ENCODE measurements around the gene GTSE1. TPM values are rescaled to one million over a fixed set of nuclear protein-coding genes. Genes with fewer than 3 reads are reported as not detected.
"Not testable (repeated sequence)": the region's sequence is repeated elsewhere in the genome, so short reads cannot be mapped to it uniquely, and the experiment has no call there.

Gene GTSE1
- total and polyA plus RNA-seq, 9 donors: 0.18 to 0.84 (median 0.38) TPM; not detected in 1

DNA sequence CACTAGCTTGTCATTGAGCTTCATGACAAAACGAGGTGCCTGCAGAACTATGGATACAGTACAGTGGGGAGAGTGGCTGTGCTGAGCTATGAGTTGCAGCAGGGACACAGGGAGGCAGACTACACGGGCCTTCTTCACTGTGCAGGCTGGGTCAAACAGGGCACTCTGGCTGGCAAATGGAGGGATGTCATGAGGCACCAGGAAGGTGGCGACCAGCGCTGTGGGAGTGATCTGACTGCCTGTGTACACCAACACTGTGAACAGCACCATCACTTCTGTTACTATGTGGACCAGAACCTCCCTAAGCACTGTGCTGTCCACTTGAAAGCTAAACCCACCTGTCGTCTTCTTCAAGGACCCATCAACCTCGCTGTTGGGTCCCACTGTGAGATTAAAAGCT lies 36.6 kb upstream of the GTSE1 start:
- TF ChIP-seq, protein P1, sequence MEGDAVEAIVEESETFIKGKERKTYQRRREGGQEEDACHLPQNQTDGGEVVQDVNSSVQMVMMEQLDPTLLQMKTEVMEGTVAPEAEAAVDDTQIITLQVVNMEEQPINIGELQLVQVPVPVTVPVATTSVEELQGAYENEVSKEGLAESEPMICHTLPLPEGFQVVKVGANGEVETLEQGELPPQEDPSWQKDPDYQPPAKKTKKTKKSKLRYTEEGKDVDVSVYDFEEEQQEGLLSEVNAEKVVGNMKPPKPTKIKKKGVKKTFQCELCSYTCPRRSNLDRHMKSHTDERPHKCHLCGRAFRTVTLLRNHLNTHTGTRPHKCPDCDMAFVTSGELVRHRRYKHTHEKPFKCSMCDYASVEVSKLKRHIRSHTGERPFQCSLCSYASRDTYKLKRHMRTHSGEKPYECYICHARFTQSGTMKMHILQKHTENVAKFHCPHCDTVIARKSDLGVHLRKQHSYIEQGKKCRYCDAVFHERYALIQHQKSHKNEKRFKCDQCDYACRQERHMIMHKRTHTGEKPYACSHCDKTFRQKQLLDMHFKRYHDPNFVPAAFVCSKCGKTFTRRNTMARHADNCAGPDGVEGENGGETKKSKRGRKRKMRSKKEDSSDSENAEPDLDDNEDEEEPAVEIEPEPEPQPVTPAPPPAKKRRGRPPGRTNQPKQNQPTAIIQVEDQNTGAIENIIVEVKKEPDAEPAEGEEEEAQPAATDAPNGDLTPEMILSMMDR (IDR thresholded peaks at IDR 0.05): no peak
- TF ChIP-seq EP300 (IDR thresholded peaks at IDR 0.05) (no peak), POLR2A (IDR thresholded peaks at IDR 0.05) (no peak)
- H3K27me3 ChIP-seq: no peaks in the 10 kb centered on the region
- H3K9me3 ChIP-seq: no peaks in the 10 kb centered on the region
- H3K4me3 ChIP-seq: no peak overlapping the region
- H3K27ac ChIP-seq: no peak overlapping the region
- intact Hi-C loops (cut with DNase I): loop anchor here in 1 of 4 donors (10.0 kb wide), 1 partner anchor 135 kb away; no protein-coding TSS in a partner anchor
- H3K36me3 ChIP-seq: no peaks in the 10 kb centered on the region
- peaks cover 8% of the 10 kb centered on the region for H3K4me1 ChIP-seq (ENCODE audit: insufficient read depth)
- WGBS, 3 donors: 82 to 86% (median 86%) methylated on average over 6 of the region's 6 CpGs
- DNase-seq: peak in 1 of 5 donors; percentile 7

DNA sequence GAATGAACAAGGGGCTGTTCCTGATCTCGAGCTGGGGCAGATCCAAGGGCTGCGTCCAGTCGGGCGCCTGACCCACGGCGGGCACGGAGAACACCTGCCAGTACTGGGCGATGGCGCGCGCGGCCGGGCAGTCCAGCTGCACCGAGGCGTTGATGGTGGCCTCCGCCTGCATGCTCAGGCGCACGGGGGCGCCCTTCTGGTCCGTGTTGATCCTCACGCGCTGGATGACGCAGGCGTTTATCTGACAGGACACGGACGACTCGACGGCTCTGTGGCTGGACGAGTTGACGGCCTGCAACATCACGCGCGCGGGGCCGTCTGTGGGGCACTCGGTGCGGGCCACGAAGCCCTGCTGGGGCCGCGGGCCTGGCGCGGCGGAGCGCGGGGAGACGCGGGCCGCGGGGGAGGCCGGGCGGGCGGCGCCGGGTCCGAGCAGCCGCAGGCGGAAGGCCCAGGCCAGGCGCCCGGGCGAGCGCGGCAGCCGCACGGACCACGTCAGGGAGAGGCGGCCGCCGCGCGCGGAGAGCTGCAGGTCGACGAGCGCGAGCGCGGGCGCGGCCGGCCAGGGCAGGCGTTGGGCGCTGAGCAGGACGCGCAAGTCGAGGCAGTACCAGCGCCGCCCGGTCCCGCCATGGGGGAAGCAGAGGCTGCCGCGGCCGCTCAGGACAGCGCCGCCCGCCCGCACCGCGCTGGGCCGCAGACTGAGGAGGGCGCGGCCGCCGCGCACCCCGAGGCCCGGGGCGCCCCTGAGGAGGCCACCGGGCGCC lies 34.0 kb upstream of the GTSE1 start:
- no peak overlapping the region for H3K27ac ChIP-seq
- intact Hi-C loops (cut with DNase I): loop anchor here in 1 of 4 donors (10.0 kb wide), 1 partner anchor 138 kb away; no protein-coding TSS in a partner anchor
- H3K4me3 ChIP-seq: peak overlapping the region; percentile 20
- no peaks in the 10 kb centered on the region for H3K36me3 ChIP-seq
- peak; percentile 49 to 79 (median 65) for DNase-seq
- no peaks in the 10 kb centered on the region for H3K9me3 ChIP-seq
- H3K4me1 ChIP-seq (ENCODE audit: insufficient read depth): peaks cover 13% of the 10 kb centered on the region
- no peaks in the 10 kb centered on the region for H3K27me3 ChIP-seq
- WGBS, 3 donors: 7 to 14% (median 13%) methylated on average over 29 to 109 of the region's 109 CpGs
- no peak for TF ChIP-seq EP300 (IDR thresholded peaks at IDR 0.05)
- TF ChIP-seq, protein P1 (IDR thresholded peaks at IDR 0.05): peak in 1 of 3 donors; percentile 32

DNA sequence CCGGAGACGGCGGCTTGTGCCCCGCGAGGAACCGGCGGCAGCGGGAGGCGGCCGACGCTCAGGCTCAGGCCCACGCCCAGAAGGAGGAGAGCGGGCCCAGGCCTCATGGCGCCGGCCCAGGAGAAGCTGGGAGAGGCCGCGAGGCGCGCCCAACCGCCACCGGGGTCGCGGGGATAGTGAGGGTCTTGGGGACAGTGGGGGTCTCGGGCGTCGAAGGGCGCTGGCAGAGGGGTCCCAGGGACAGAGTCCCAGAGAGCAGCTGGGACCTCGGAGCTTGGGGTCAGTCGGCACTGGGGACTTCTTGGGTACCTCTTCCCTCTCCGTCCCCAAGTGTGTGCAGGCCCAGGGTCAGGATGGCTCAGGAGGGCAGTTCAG lies 33.5 kb upstream of the GTSE1 start, which contains the start of gene PKDREJ:
Gene PKDREJ, minus strand, starts transcription at position 128 of the 375 bp plus-strand sequence. Its CDS starts 21 bp downstream, at position 107.
- TF ChIP-seq EP300 (IDR thresholded peaks at IDR 0.05): no peak
- TF ChIP-seq POLR2A (IDR thresholded peaks at IDR 0.05): no peak
- TF ChIP-seq, protein P1 (IDR thresholded peaks at IDR 0.05): no peak
- DNase-seq: peak in 2 of 5 donors; percentile 40 to 45
- Histone ChIP-seq H3K4me1 (ENCODE audit: insufficient read depth) (peaks cover 13% of the 10 kb centered on the region), H3K27me3 (no peaks in the 10 kb centered on the region), H3K4me3 (peak within 1 kb of the TSS; percentile 20), H3K9me3 (no peaks in the 10 kb centered on the region), H3K27ac (no peak within 1 kb of the TSS), H3K36me3 (no peaks in the 10 kb centered on the region)
- WGBS, 3 donors: 37 to 41% (median 38%) methylated on average over 27 to 30 of the region's 30 CpGs
- intact Hi-C loops (cut with DNase I): loop anchor here in 1 of 4 donors (10.0 kb wide), 1 partner anchor 138 kb away; no protein-coding TSS in a partner anchor

DNA sequence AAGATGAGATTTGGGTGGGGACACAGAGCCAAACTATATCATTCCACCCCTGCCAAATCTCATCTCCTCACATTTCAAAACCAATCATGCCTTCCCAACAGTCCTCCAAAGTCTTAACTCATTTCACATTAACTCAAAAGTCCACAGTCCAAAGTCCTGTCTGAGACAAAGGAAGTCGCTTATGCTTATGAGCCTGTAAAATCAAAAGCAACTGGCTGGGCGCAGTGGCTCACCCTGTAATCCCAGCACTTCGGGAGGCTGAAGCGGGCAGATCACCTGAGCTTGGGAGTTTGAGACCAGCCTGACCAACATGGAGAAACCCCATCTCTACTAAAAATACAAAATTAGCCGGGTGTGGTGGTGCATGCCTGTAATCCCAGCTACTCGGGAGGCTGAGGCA lies 32.1 kb upstream of the GTSE1 start:
- not testable (repeated sequence) for H3K36me3 ChIP-seq, H3K27me3 ChIP-seq, H3K9me3 ChIP-seq, DNase-seq, H3K27ac ChIP-seq, H3K4me3 ChIP-seq
- WGBS, 3 donors: 93 to 98% (median 95%) methylated on average over 6 of the region's 6 CpGs
- intact Hi-C loops (cut with DNase I): loop anchor here in 1 of 4 donors (10.0 kb wide), 1 partner anchor 140 kb away; no protein-coding TSS in a partner anchor
- peaks cover 13% of the 10 kb centered on the region for H3K4me1 ChIP-seq (ENCODE audit: insufficient read depth)

DNA sequence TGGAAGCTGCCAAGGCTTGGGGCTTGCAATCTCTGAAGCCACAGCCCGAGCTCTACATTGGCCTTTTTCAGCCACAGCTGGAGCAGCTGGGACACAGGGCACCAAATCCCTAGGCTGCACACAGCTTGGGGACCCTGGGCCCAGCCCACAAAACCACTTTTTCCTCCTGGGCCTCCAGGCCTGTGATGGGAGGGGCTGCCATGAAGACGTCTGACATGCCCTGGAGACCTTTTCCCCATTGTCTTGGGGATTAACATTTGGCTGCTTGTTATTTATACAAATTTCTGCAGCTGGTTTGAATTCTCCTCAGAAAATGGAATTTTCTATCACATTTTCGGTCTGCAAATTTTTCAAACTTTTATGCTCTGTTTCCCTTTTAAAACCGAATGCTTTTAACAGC lies 31.0 kb upstream of the GTSE1 start:
- intact Hi-C loops (cut with DNase I): loop anchor here in 1 of 4 donors (10.0 kb wide), 1 partner anchor 141 kb away; no protein-coding TSS in a partner anchor

More for the DNA sequence above, 31.0 kb upstream of the GTSE1 start:
- not testable (repeated sequence) for H3K4me3 ChIP-seq, H3K27me3 ChIP-seq, DNase-seq, H3K27ac ChIP-seq, H3K36me3 ChIP-seq, H3K9me3 ChIP-seq
- H3K4me1 ChIP-seq (ENCODE audit: insufficient read depth): peaks cover 13% of the 10 kb centered on the region
- WGBS, 3 donors: 92 to 95% (median 93%) methylated on average over 4 of the region's 4 CpGs
